K562 (cell line): ENCODE results near the gene CTSL. TPM values are rescaled to one million over a fixed set of nuclear protein-coding genes. Genes with fewer than 3 reads are reported as not detected.

Experiments
- ARNT ChIP-seq, 2 experiments: fragments of 450-650 bp; IDR thresholded peaks; 2 replicates each; pipeline ENCODE4 v1.6.1; 2016; ENCODE audit warnings: mild to moderate bottlenecking in 1 of 2
- CCAR2 ChIP-seq: fragments of 200-400 bp; formaldehyde crosslinking; IDR thresholded peaks from 2 replicates; pipeline ENCODE4 v1.6.1; 2017; ENCODE audit warnings: mild to moderate bottlenecking, low read depth, low read length
- CEBPG ChIP-seq, 3 experiments: fragments of 200-800 bp in 1 of 3; sonication (Bioruptor generic) in 1 of 3; sonication (generic) in 1 of 3; formaldehyde crosslinking in 1 of 3; IDR thresholded peaks in 2 of 3; conservative IDR thresholded peaks in 1 of 3; 2 replicates each; pipeline versions ENCODE4 v1.6.1 to v1.8.0; 2016 to 2022; ENCODE audit warnings: missing compliant biosample characterization in 2 of 3, missing genetic modification characterization in 2 of 3, mild to moderate bottlenecking in 1 of 3, missing genetic modification reagents in 1 of 3
- CREB3 ChIP-seq: fragments of 450-650 bp; conservative IDR thresholded peaks from 2 replicates; pipeline ENCODE4 v1.6.1; 2016; ENCODE audit warnings: missing genetic modification characterization, low read depth, mild to moderate bottlenecking, missing compliant biosample characterization, moderate library complexity
- CXXC5 ChIP-seq: fragments of 250-450 bp; sonication (Bioruptor Pico); IDR thresholded peaks from 2 replicates; pipeline ENCODE4 v1.8.0; 2022; ENCODE audit warnings: inconsistent platforms, mild to moderate bottlenecking, moderate library complexity
- DACH1 ChIP-seq: fragments of 450-650 bp; IDR thresholded peaks from 2 replicates; pipeline ENCODE4 v1.6.1; 2018; ENCODE audit not compliant: partially characterized antibody
- DPF2 ChIP-seq: fragments of 450-650 bp; IDR thresholded peaks from 2 replicates; pipeline ENCODE4 v1.6.1; 2016
- GTF2A2 ChIP-seq: IDR thresholded peaks from 2 replicates; pipeline ENCODE4 v1.6.1; 2016; ENCODE audit warnings: mild to moderate bottlenecking, missing genetic modification characterization, missing compliant biosample characterization
- MCM3 ChIP-seq: fragments of 450-650 bp; IDR thresholded peaks from 2 replicates; pipeline ENCODE4 v1.6.1; 2016
- NR0B1 ChIP-seq: fragments of 450-650 bp; IDR thresholded peaks from one replicate; pipeline ENCODE4 v1.6.1; 2018; ENCODE audit warnings: mild to moderate bottlenecking, moderate library complexity; ENCODE audit not compliant: partially characterized antibody
- PHF20 ChIP-seq: fragments of 450-650 bp; IDR thresholded peaks from 2 replicates; pipeline ENCODE4 v1.6.1; 2018; ENCODE audit not compliant: partially characterized antibody
- PHF8 ChIP-seq: fragments of 200-600 bp; sonication (generic); IDR thresholded peaks from 2 replicates; pipeline ENCODE4 v1.6.1; 2012; ENCODE audit warnings: mixed run types, mild to moderate bottlenecking, inconsistent platforms, low read length, moderate library complexity, borderline replicate concordance
- POLR2AphosphoS2 ChIP-seq: IDR thresholded peaks from 2 replicates; pipeline ENCODE4 v1.6.1; 2012; ENCODE audit warnings: low read length, improper control_type of control experiment
- PYGO2 ChIP-seq: fragments of 450-650 bp; IDR thresholded peaks from 2 replicates; pipeline ENCODE4 v1.6.1; 2016; ENCODE audit warnings: mild to moderate bottlenecking, missing genetic modification characterization, moderate library complexity, missing compliant biosample characterization
- RBFOX2 ChIP-seq: fragments of 200-400 bp; formaldehyde crosslinking; IDR thresholded peaks from 2 replicates; pipeline ENCODE4 v1.6.1; 2017; ENCODE audit warnings: low read depth, mild to moderate bottlenecking, low read length, moderate library complexity
- SMARCC2 ChIP-seq: fragments of 450-650 bp; IDR thresholded peaks from 2 replicates; pipeline ENCODE4 v1.6.1; 2017; ENCODE audit warnings: antibody characterized with exemption, moderate library complexity, mild to moderate bottlenecking, low read depth
- THRAP3 ChIP-seq: fragments of 450-650 bp; IDR thresholded peaks from 2 replicates; pipeline ENCODE4 v1.6.1; 2016; ENCODE audit warnings: mild to moderate bottlenecking, inconsistent platforms, borderline replicate concordance
- THRB ChIP-seq: fragments of 450-650 bp; formaldehyde crosslinking; conservative IDR thresholded peaks from 2 replicates; pipeline ENCODE4 v1.4.0; 2022; ENCODE audit warnings: mild to moderate bottlenecking, missing genetic modification characterization
- ZEB2 ChIP-seq: fragments of 450-650 bp; IDR thresholded peaks from 2 replicates; pipeline ENCODE4 v1.6.1; 2016
- ZNF24 ChIP-seq: fragments of 450-650 bp; IDR thresholded peaks from 2 replicates; pipeline ENCODE4 v1.6.1; 2016
- ZNF830 ChIP-seq: fragments of 250-450 bp; sonication (Bioruptor Pico); IDR thresholded peaks from 2 replicates; pipeline ENCODE4 v1.5.0; 2021; ENCODE audit warnings: mild to moderate bottlenecking
- polyA plus RNA-seq, 8 experiments: library from polyadenylated mRNA; depleted of rRNA in 4 of 8; stranded (reverse) in 5 of 8; unstranded in 3 of 8; fragments of >200 nt; fragmentation: Nextera tagmentation in 2 of 8; fragmentation: Illumina TruSeq in 1 of 8; extraction: Ambion mirVana in 2 of 8; extraction: Trizol in 1 of 8; gene quantifications; 2 replicates each; pipeline versions ENCODE4 v1.2.1 to v1.2.3, GENCODE V29; 2011 to 2014; ENCODE audit warnings: inconsistent platforms in 1 of 8, missing spikeins in 1 of 8
- total RNA-seq, 7 experiments: library from RNA; depleted of rRNA in 6 of 7; stranded (reverse); fragments of >200 nt in 6 of 7; fragmentation: Illumina TruSeq in 2 of 7; extraction: Trizol in 2 of 7; gene quantifications; 2 replicates each; pipeline versions ENCODE4 v1.2.1 to v1.2.3, GENCODE V29; 2011 to 2021; ENCODE audit warnings: low replicate concordance in 1 of 7
- TF ChIP-seq, protein P1 (sequence below): fragments of 450-650 bp; IDR thresholded peaks from 2 replicates; pipeline ENCODE4 v1.6.1; 2016; ENCODE audit warnings: antibody characterized with exemption
- TF ChIP-seq, protein P2 (sequence below): fragments of 250-450 bp; sonication (Bioruptor Pico); IDR thresholded peaks from 2 replicates; pipeline ENCODE4 v1.8.0; 2022; ENCODE audit warnings: inconsistent platforms, mild to moderate bottlenecking, moderate library complexity, borderline replicate concordance

Gene CTSL
- total and polyA plus RNA-seq, 9 of the 15 experiments (the other 6 are each of a cell fraction or from before 2014, with no cell fraction given) = 55.9 to 165 (median 93.7) TPM

GRCh38 chr9:87713278-87713987, 12.5 kb upstream of the CTSL start (continued):
- peak; percentile 92 for TF ChIP-seq PHF20
- peak; percentile 70 for TF ChIP-seq CXXC5 (CRISPR knock-in tag)
- no peak for TF ChIP-seq CCAR2
- TF ChIP-seq THRB (CRISPR knock-in tag) = peak; percentile 93
- TF ChIP-seq ARNT (IDR thresholded peaks at IDR 0.05) = peak in 1 of 2 experiments; percentile 41; a peak in 1 of 4 replicates
- TF ChIP-seq, protein P1, sequence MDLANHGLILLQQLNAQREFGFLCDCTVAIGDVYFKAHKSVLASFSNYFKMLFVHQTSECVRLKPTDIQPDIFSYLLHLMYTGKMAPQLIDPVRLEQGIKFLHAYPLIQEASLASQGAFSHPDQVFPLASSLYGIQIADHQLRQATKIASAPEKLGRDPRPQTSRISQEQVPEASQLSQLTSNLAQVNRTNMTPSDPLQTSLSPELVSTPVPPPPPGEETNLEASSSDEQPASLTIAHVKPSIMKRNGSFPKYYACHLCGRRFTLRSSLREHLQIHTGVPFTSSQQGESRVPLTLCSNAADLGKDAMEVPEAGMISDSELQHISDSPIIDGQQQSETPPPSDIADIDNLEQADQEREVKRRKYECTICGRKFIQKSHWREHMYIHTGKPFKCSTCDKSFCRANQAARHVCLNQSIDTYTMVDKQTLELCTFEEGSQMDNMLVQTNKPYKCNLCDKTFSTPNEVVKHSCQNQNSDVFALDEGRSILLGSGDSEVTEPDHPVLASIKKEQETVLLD = peak; percentile 46
- peak; percentile 85 for TF ChIP-seq CEBPG (CRISPR knock-in tag; IDR thresholded peaks at IDR 0.05)
- TF ChIP-seq CEBPG (tag; conservative IDR thresholded peaks at IDR 0.05 in 1 of 2, IDR thresholded peaks at IDR 0.05 in 1 of 2) = peak; percentile 85 to 94
- TF ChIP-seq DACH1 = peak; percentile 12
- TF ChIP-seq ZNF24 = 0 out of 2 replicates have a peak, but pooled peaks have one; percentile 31
- peak; percentile 85 for TF ChIP-seq ZEB2
- peak; percentile 43; the same call in 1 of the 2 replicates for TF ChIP-seq RBFOX2
- TF ChIP-seq, protein P2, sequence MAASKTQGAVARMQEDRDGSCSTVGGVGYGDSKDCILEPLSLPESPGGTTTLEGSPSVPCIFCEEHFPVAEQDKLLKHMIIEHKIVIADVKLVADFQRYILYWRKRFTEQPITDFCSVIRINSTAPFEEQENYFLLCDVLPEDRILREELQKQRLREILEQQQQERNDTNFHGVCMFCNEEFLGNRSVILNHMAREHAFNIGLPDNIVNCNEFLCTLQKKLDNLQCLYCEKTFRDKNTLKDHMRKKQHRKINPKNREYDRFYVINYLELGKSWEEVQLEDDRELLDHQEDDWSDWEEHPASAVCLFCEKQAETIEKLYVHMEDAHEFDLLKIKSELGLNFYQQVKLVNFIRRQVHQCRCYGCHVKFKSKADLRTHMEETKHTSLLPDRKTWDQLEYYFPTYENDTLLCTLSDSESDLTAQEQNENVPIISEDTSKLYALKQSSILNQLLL (CRISPR knock-in tag) = no peak
- TF ChIP-seq GTF2A2 (tag) = no peak
- 0 out of 2 replicates have a peak, but pooled peaks have one; percentile 41 for TF ChIP-seq CREB3
- TF ChIP-seq PYGO2 (tag) = peak; percentile 40; the same call in 1 of the 2 replicates
- TF ChIP-seq THRAP3 = peak; percentile 94
- peak; percentile 76 for TF ChIP-seq SMARCC2
- TF ChIP-seq MCM3 = no peak
- TF ChIP-seq NR0B1 = no peak
- TF ChIP-seq PHF8 = peak; percentile 29; the same call in 1 of the 2 replicates
- no peak for TF ChIP-seq ZNF830 (CRISPR knock-in tag)
- peak; percentile 98 for TF ChIP-seq DPF2
- no peak for TF ChIP-seq POLR2AphosphoS2
